Measurements from ENCODE around the gene GRIN3A. TPM values are rescaled to one million over a fixed set of nuclear protein-coding genes. Genes with fewer than 3 reads are reported as not detected.

GRIN3A gene
- total RNA-seq, 1 experiment from 2014 or later, result not detected

DNA sequence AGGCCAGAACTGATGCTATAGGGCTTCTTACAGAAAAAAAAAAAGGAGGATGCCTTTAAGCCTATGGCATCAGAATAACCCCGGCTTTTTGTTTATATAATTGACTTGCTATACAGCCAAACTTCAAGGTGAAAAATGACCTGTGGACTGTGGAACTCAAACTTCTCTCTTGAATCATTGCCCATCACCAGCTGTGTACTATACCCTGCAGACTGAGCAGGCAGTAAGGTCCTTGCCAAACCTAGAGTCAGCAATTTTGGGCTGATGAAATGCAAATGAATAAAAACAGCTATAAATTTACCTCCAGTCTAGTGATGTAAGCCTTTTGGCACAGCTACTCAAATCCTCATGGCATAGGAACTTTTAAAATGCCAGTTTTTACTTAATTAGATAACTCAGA lies 99.1 kb downstream of the GRIN3A start:
- H3K4me1 ChIP-seq (ENCODE audit: insufficient read depth, low read length), result no peaks in the 10 kb centered on the region
- no peak overlapping the region for H2AK5ac ChIP-seq (ENCODE audit: insufficient read length, low read length)
- H3K4me2 ChIP-seq (ENCODE audit: insufficient read depth, insufficient read length, low read length), result no peak overlapping the region
- Mint-ChIP-seq H3K27ac (no peak overlapping the region), H3K4me1 (no peaks in the 10 kb centered on the region), H3K36me3 (ENCODE audit: insufficient read depth in 1 of 3, low read depth in 3 of 3) (peaks cover 0 to 2% (median 0%) of the 10 kb centered on the region in 3 experiments; a peak in 3 of 7 replicates), H3K27me3 (ENCODE audit: low read depth) (no peaks in the 10 kb centered on the region), H3K9me3 (peaks cover 7 to 17% of the 10 kb centered on the region in 2 experiments; a peak in 4 of 5 replicates), H3K4me3 (no peak overlapping the region)
- no peaks in the 10 kb centered on the region for H3K9me3 ChIP-seq (ENCODE audit: control insufficient read depth, low read depth, low read length)
- no peak overlapping the region for H3K27ac ChIP-seq (ENCODE audit: insufficient read length, low read depth, low read length)
- no peak overlapping the region for H2BK12ac ChIP-seq (ENCODE audit: insufficient read length, low read depth, low read length)
- TF ChIP-seq, protein P1, sequence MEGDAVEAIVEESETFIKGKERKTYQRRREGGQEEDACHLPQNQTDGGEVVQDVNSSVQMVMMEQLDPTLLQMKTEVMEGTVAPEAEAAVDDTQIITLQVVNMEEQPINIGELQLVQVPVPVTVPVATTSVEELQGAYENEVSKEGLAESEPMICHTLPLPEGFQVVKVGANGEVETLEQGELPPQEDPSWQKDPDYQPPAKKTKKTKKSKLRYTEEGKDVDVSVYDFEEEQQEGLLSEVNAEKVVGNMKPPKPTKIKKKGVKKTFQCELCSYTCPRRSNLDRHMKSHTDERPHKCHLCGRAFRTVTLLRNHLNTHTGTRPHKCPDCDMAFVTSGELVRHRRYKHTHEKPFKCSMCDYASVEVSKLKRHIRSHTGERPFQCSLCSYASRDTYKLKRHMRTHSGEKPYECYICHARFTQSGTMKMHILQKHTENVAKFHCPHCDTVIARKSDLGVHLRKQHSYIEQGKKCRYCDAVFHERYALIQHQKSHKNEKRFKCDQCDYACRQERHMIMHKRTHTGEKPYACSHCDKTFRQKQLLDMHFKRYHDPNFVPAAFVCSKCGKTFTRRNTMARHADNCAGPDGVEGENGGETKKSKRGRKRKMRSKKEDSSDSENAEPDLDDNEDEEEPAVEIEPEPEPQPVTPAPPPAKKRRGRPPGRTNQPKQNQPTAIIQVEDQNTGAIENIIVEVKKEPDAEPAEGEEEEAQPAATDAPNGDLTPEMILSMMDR (conservative IDR thresholded peaks at IDR 0.05), result no peak
- no peak overlapping the region for H2BK20ac ChIP-seq (ENCODE audit: low read depth, low read length, poor library complexity, severe bottlenecking)
- no peak overlapping the region for H3K56ac ChIP-seq (ENCODE audit: insufficient read length, low read depth, low read length)
- no peak overlapping the region for H4K91ac ChIP-seq (ENCODE audit: insufficient read length, low read depth, low read length)
- H3T11ph ChIP-seq (ENCODE audit: low read length), result no peak overlapping the region
- no peak overlapping the region for H3K9ac ChIP-seq (ENCODE audit: extremely low read depth, insufficient read length, low read length)
- no peak overlapping the region for H3K4ac ChIP-seq (ENCODE audit: low read depth, low read length)
- DNase-seq, result no peak
- H4K20me1 ChIP-seq (ENCODE audit: control insufficient read depth, insufficient read depth, insufficient read length), result no peaks in the 10 kb centered on the region
- H3K23ac ChIP-seq (ENCODE audit: insufficient read length, low read depth, low read length), result no peak overlapping the region
- no peak overlapping the region for H2AFZ ChIP-seq (ENCODE audit: low read length)
- H3K27me3 ChIP-seq (ENCODE audit: insufficient read depth, low read length), result no peaks in the 10 kb centered on the region
- no peak overlapping the region for H2BK5ac ChIP-seq (ENCODE audit: insufficient read length, low read length)
- H2BK15ac ChIP-seq (ENCODE audit: low read depth, low read length), result no peak overlapping the region
- H3K79me2 ChIP-seq (ENCODE audit: insufficient read depth, low read length), result no peaks in the 10 kb centered on the region
- no peak overlapping the region for H2BK120ac ChIP-seq (ENCODE audit: low read depth, low read length, poor library complexity, severe bottlenecking)
- H3K23me2 ChIP-seq (ENCODE audit: insufficient read length, low read depth, low read length, poor library complexity, severe bottlenecking), result no peaks in the 10 kb centered on the region
- H3K18ac ChIP-seq (ENCODE audit: insufficient read length, low read depth, low read length), result no peak overlapping the region
- H4K5ac ChIP-seq (ENCODE audit: insufficient read length, low read depth, low read length), result no peak overlapping the region
- H4K8ac ChIP-seq (replicated peaks; ENCODE audit: insufficient read length, low read depth, low read length), result no peak overlapping the region
- no peaks in the 10 kb centered on the region for H3K79me1 ChIP-seq (ENCODE audit: insufficient read depth, low read depth, low read length, poor library complexity, severe bottlenecking)
- whole genome bisulfite sequencing (ENCODE audit: extremely low coverage, insufficient read length, low lambda C conversion rate), result no CpG with 5 or more reads among the region's 1 CpG
- no peak overlapping the region for H3K14ac ChIP-seq (ENCODE audit: insufficient read depth, low read length)

All from H9 (cell line).